Gastroesophageal sphincter (tissue), 4 donors: ENCODE data around the gene STARD13. TPM values are rescaled to one million over a fixed set of nuclear protein-coding genes. Genes with fewer than 3 reads are reported as not detected.

Experiments used
- ATAC-seq: fragments of 150-250 bp; one replicate; pipeline ENCODE4 v1.9.1; 2016; ENCODE audit warnings: mild to moderate bottlenecking, moderate library complexity
- H3K27ac ChIP-seq, 4 donors: fragments of 200-600 bp; sonication (generic) in 3 of 4; 1 replicate in 3 of 4; 2 replicates in 1 of 4; pipeline ENCODE4 v1.5.1; 2016 to 2019
- H3K27me3 ChIP-seq: fragments of 200-600 bp; sonication (generic); one replicate; pipeline ENCODE4 v1.5.1; 2019
- H3K36me3 ChIP-seq, 2 donors: fragments of 200-600 bp; sonication (generic); one replicate each; pipeline ENCODE4 v1.5.1; 2019; ENCODE audit warnings: control low read depth in 1 of 2
- H3K4me1 ChIP-seq, 3 donors: fragments of 200-600 bp; sonication (generic); 1 replicate in 2 of 3; 2 replicates in 1 of 3; pipeline ENCODE4 v1.5.1; 2016 to 2019; ENCODE audit warnings: control low read depth in 2 of 3
- H3K4me3 ChIP-seq, 2 donors: fragments of 200-600 bp; sonication (generic); one replicate each; pipeline ENCODE4 v1.5.1; 2019; ENCODE audit warnings: mild to moderate bottlenecking in 1 of 2, moderate library complexity in 1 of 2
- H3K9me3 ChIP-seq, 3 donors: fragments of 200-600 bp; sonication (generic); one replicate each; pipeline ENCODE4 v1.5.1; 2017 to 2019; ENCODE audit warnings: control low read depth in 2 of 3
- EP300 ChIP-seq: sonication (generic); formaldehyde crosslinking; IDR thresholded peaks from one replicate; pipeline ENCODE4 v1.6.1; 2017; ENCODE audit warnings: antibody characterized with exemption, mild to moderate bottlenecking
- POLR2A ChIP-seq, 2 donors: fragments of 450-650 bp; IDR thresholded peaks; one replicate each; pipeline ENCODE4 v1.6.1; 2017; ENCODE audit warnings: antibody characterized with exemption in 2 of 2, mild to moderate bottlenecking in 2 of 2, moderate library complexity in 1 of 2
- POLR2AphosphoS5 ChIP-seq: sonication (generic); formaldehyde crosslinking; IDR thresholded peaks from one replicate; pipeline ENCODE4 v1.6.1; 2017; ENCODE audit warnings: antibody characterized with exemption
- WGBS, 2 donors: methylation state at CpG; one replicate each; pipeline ENCODE4 v1.1.5; 2018; ENCODE audit warnings: low coverage in 1 of 2; 5-methylcytosine and 5-hydroxymethylcytosine counted together
- total RNA-seq, 4 donors: library from RNA; depleted of rRNA; stranded (reverse); fragments of >200 nt; gene quantifications; one replicate each; pipeline ENCODE4 v1.1.0, GENCODE V29; 2016
- TF ChIP-seq, protein P1 (sequence below), 4 experiments: fragments of 200-600 bp in 2 of 4; fragments of 450-650 bp in 2 of 4; sonication (generic) in 1 of 4; IDR thresholded peaks; one replicate each; pipeline ENCODE4 v1.5.1; 2017 to 2019; ENCODE audit warnings: antibody characterized with exemption in 4 of 4, mild to moderate bottlenecking in 2 of 4, moderate library complexity in 2 of 4

Gene STARD13
- total RNA-seq, 4 donors from 2014 or later, result 46.2 to 63.3 (median 49.3) TPM

DNA sequence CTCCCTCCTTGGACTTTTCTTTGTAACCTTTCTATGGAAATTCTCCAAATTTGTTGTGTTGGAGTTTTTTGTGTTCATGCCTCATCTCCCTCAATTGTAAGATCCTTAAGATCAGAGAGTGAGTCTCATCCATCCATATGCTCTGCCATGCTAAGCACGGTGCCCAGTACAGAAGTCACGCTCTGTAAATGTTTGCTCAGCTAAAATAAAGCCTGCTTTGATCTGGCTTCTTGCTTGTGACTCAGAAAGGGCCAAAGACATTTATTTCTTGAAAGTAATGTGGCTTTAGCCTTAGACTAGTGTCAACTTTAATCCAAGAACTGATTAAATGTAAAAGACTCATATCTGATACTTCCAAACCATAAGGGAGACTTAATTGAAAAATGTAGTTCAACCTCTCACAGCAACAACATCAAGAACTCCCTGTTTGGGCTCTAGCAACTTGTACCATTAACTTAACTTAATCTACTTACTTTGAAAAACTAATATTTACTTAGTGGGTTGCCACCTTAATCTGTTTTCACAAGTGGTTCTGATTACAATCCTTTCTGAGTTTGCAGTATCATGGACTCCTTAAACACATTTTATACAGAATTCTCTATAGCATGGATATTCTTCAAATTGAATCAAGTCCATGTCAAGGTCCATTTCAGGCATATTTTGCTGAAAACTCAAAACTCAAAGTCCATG, 169.1 kb downstream of the STARD13 start:
- WGBS, 2 donors, result 73% methylated on average over 2 of the region's 2 CpGs; no CpG with 5 or more reads in 1 of the 2 donors
- H3K36me3 ChIP-seq, result peaks cover 0 to 76% of the 10 kb centered on the region in 2 donors
- no peak for ATAC-seq
- H3K4me1 ChIP-seq, result peaks cover 7 to 64% (median 30%) of the 10 kb centered on the region in 3 donors
- no peaks in the 10 kb centered on the region for H3K9me3 ChIP-seq
- TF ChIP-seq POLR2A (IDR thresholded peaks at IDR 0.05) (no peak), POLR2AphosphoS5 (no peak), EP300 (no peak)
- TF ChIP-seq, protein P1, sequence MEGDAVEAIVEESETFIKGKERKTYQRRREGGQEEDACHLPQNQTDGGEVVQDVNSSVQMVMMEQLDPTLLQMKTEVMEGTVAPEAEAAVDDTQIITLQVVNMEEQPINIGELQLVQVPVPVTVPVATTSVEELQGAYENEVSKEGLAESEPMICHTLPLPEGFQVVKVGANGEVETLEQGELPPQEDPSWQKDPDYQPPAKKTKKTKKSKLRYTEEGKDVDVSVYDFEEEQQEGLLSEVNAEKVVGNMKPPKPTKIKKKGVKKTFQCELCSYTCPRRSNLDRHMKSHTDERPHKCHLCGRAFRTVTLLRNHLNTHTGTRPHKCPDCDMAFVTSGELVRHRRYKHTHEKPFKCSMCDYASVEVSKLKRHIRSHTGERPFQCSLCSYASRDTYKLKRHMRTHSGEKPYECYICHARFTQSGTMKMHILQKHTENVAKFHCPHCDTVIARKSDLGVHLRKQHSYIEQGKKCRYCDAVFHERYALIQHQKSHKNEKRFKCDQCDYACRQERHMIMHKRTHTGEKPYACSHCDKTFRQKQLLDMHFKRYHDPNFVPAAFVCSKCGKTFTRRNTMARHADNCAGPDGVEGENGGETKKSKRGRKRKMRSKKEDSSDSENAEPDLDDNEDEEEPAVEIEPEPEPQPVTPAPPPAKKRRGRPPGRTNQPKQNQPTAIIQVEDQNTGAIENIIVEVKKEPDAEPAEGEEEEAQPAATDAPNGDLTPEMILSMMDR (IDR thresholded peaks at IDR 0.05), result no peak
- no peaks in the 10 kb centered on the region for H3K27me3 ChIP-seq
- H3K4me3 ChIP-seq, result no peak overlapping the region
- peak overlapping the region in 3 of 4 donors; percentile 57 to 81 (median 79) for H3K27ac ChIP-seq

DNA sequence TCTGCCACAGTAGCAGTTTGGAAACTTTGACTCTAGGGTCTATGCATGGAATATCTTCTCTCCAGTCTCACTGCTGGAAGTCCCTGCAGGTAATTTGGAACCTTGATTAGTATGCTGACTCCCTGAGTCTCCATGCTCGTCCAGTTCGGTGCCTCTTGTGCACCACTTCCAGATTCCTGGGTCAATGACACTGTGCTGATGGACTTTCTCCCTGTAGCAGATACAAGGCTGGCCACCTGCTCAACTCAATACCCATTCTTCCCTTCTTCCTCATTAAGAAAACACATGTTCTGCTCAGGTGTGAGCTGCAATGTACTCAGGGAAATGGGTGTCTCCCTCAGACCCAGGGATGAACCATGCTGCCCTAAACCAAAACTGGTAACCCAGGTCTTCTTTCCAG, 170.3 kb downstream of the STARD13 start:
- Histone ChIP-seq H3K27me3 (no peaks in the 10 kb centered on the region), H3K27ac (peak overlapping the region in 3 of 4 donors; percentile 57 to 81 (median 79)), H3K9me3 (no peaks in the 10 kb centered on the region), H3K4me3 (no peak overlapping the region), H3K4me1 (peaks cover 5 to 67% (median 38%) of the 10 kb centered on the region in 3 donors), H3K36me3 (peaks cover 0 to 72% of the 10 kb centered on the region in 2 donors)
- TF ChIP-seq POLR2A (IDR thresholded peaks at IDR 0.05), result no peak
- ATAC-seq, result no peak
- WGBS, 2 donors, result 86 to 88% methylated on average over 2 of the region's 2 CpGs

GRCh38 chr13:33114146-33114545, 171.4 kb downstream of the STARD13 start:
- no peaks in the 10 kb centered on the region for H3K27me3 ChIP-seq
- ATAC-seq, result no peak
- 53 to 61% methylated on average over 3 to 4 of the region's 5 CpGs for WGBS, 2 donors
- H3K27ac ChIP-seq, result peak overlapping the region in 3 of 4 donors; percentile 79 to 86 (median 81)
- H3K4me1 ChIP-seq, result peaks cover 14 to 67% (median 47%) of the 10 kb centered on the region in 3 donors
- TF ChIP-seq, protein P1 (IDR thresholded peaks at IDR 0.05), result no peak
- no peak for TF ChIP-seq POLR2AphosphoS5
- no peak for TF ChIP-seq EP300
- TF ChIP-seq POLR2A (IDR thresholded peaks at IDR 0.05), result no peak
- H3K4me3 ChIP-seq, result no peak overlapping the region
- H3K9me3 ChIP-seq, result no peaks in the 10 kb centered on the region
- peaks cover 0 to 68% of the 10 kb centered on the region in 2 donors for H3K36me3 ChIP-seq

- peaks cover 16 to 78% (median 58%) of the 10 kb centered on the region in 3 donors for H3K4me1 ChIP-seq
- H3K36me3 ChIP-seq, result peaks cover 0 to 63% of the 10 kb centered on the region in 2 donors
- H3K27me3 ChIP-seq, result no peaks in the 10 kb centered on the region
- no peak for ATAC-seq
- no peaks in the 10 kb centered on the region for H3K9me3 ChIP-seq
- no peak for TF ChIP-seq POLR2A (IDR thresholded peaks at IDR 0.05)
- H3K27ac ChIP-seq, result peak overlapping the region; percentile 37 to 86 (median 80)
- 59 to 80% methylated on average over 7 to 9 of the region's 12 CpGs for WGBS, 2 donors
- H3K4me3 ChIP-seq, result no peak overlapping the region
Observed at GRCh38 chr13:33112766-33113165, 172.8 kb downstream of the STARD13 start.

- ATAC-seq, result no peak
- Histone ChIP-seq H3K27me3 (no peaks in the 10 kb centered on the region), H3K4me3 (no peak overlapping the region), H3K36me3 (peaks cover 0 to 62% of the 10 kb centered on the region in 2 donors), H3K4me1 (peaks cover 16 to 90% (median 67%) of the 10 kb centered on the region in 3 donors), H3K27ac (peak overlapping the region; percentile 37 to 86 (median 80)), H3K9me3 (no peaks in the 10 kb centered on the region)
- TF ChIP-seq POLR2A (IDR thresholded peaks at IDR 0.05), result no peak
- TF ChIP-seq POLR2AphosphoS5, result no peak
- TF ChIP-seq, protein P1 (IDR thresholded peaks at IDR 0.05), result no peak
- no peak for TF ChIP-seq EP300
- WGBS, 2 donors, result 19 to 36% methylated on average over 9 of the region's 9 CpGs
Observed at GRCh38 chr13:33111414-33112110, 174.0 kb downstream of the STARD13 start.
